Right atrium auricular region (tissue), 2 donors: ENCODE results near the gene ITGBL1. TPM values are rescaled to one million over a fixed set of nuclear protein-coding genes. Genes with fewer than 3 reads are reported as not detected.

Source experiments
- DNase-seq: peaks from one replicate; pipeline ENCODE4 v3.0.0-alpha.2; 2019; ENCODE audit warnings: low spot score
- H3K27ac ChIP-seq, 2 donors: fragments of 200-600 bp; sonication (generic); 1 replicate in 1 of 2; 2 replicates in 1 of 2; pipeline ENCODE4 v1.5.1; 2016 to 2019
- H3K27me3 ChIP-seq, 2 donors: fragments of 200-600 bp; sonication (generic); one replicate each; pipeline versions ENCODE4 v1.5.1 to v1.6.0; 2017 to 2019
- H3K36me3 ChIP-seq: fragments of 200-600 bp; sonication (generic); one replicate; pipeline ENCODE4 v1.5.1; 2016
- H3K4me1 ChIP-seq, 2 donors: fragments of 200-600 bp; sonication (generic); one replicate each; pipeline versions ENCODE4 v1.5.1 to v1.6.0; 2017 to 2019
- H3K4me3 ChIP-seq, 2 donors: fragments of 200-600 bp; sonication (generic); 1 replicate in 1 of 2; 2 replicates in 1 of 2; pipeline ENCODE4 v1.5.1; 2017 to 2019; ENCODE audit warnings: mild to moderate bottlenecking in 1 of 2, moderate library complexity in 1 of 2
- H3K9me3 ChIP-seq, 2 donors: fragments of 200-600 bp; sonication (generic); one replicate each; pipeline ENCODE4 v1.5.1; 2019
- CTCF ChIP-seq, 2 donors: fragments of 200-600 bp; sonication (generic); IDR thresholded peaks; one replicate each; pipeline ENCODE4 v1.5.1; 2019; ENCODE audit warnings: antibody characterized with exemption in 2 of 2
- total RNA-seq, 2 donors: library from RNA; depleted of rRNA; stranded (reverse); fragments of >200 nt; gene quantifications; one replicate each; pipeline ENCODE4 v1.1.0, GENCODE V29; 2016

The ITGBL1 gene
- total RNA-seq, 2 donors from 2014 or later = 2.4 to 5.4 TPM

- Histone ChIP-seq H3K27ac (peak overlapping the region in 1 of 2 donors; percentile 53), H3K9me3 (no peaks in the 10 kb centered on the region), H3K27me3 (no peaks in the 10 kb centered on the region), H3K4me3 (no peak overlapping the region), H3K4me1 (peaks cover 0 to 7% of the 10 kb centered on the region in 2 donors), H3K36me3 (no peaks in the 10 kb centered on the region)
- no peak for DNase-seq
- TF ChIP-seq CTCF (IDR thresholded peaks at IDR 0.05) = no peak
These were observed 36.3 kb downstream of the ITGBL1 start for GRCh38 chr13:101488734-101489133.

- Histone ChIP-seq H3K9me3 (no peaks in the 10 kb centered on the region), H3K27me3 (no peaks in the 10 kb centered on the region), H3K27ac (peak overlapping the region in 1 of 2 donors; percentile 53), H3K36me3 (no peaks in the 10 kb centered on the region), H3K4me1 (peaks cover 0 to 7% of the 10 kb centered on the region in 2 donors), H3K4me3 (no peak overlapping the region)
- no peak for DNase-seq
- TF ChIP-seq CTCF (IDR thresholded peaks at IDR 0.05) = no peak
These were observed 37.3 kb downstream of the ITGBL1 start for GRCh38 chr13:101489643-101490405.

GRCh38 chr13:101490406-101491015 is 38.0 kb downstream of the ITGBL1 start:
- Histone ChIP-seq H3K36me3 (no peaks in the 10 kb centered on the region), H3K4me1 (peaks cover 0 to 7% of the 10 kb centered on the region in 2 donors), H3K4me3 (no peak overlapping the region), H3K27ac (peak overlapping the region in 1 of 2 donors; percentile 53), H3K27me3 (no peaks in the 10 kb centered on the region), H3K9me3 (no peaks in the 10 kb centered on the region)
- no peak for TF ChIP-seq CTCF (IDR thresholded peaks at IDR 0.05)
- no peak for DNase-seq

GRCh38 chr13:101492251-101492910 is 39.9 kb downstream of the ITGBL1 start:
- Histone ChIP-seq H3K4me1 (peaks cover 0 to 7% of the 10 kb centered on the region in 2 donors), H3K27ac (no peak overlapping the region), H3K4me3 (no peak overlapping the region), H3K27me3 (no peaks in the 10 kb centered on the region), H3K9me3 (no peaks in the 10 kb centered on the region), H3K36me3 (no peaks in the 10 kb centered on the region)
- DNase-seq = no peak
- no peak for TF ChIP-seq CTCF (IDR thresholded peaks at IDR 0.05)

GRCh38 chr13:101493541-101493940 is 41.1 kb downstream of the ITGBL1 start:
- no peak for TF ChIP-seq CTCF (IDR thresholded peaks at IDR 0.05)
- H3K27ac ChIP-seq = no peak overlapping the region
- H3K4me1 ChIP-seq = no peaks in the 10 kb centered on the region
- H3K27me3 ChIP-seq = no peaks in the 10 kb centered on the region
- no peak overlapping the region for H3K4me3 ChIP-seq
- no peaks in the 10 kb centered on the region for H3K36me3 ChIP-seq
- no peak for DNase-seq
- H3K9me3 ChIP-seq = no peaks in the 10 kb centered on the region
